Adrenal gland (tissue), 12 donors: ENCODE measurements around the gene BIRC7. TPM values are rescaled to one million over a fixed set of nuclear protein-coding genes. Genes with fewer than 3 reads are reported as not detected.
"Not testable (repeated sequence)": the region's sequence is repeated elsewhere in the genome, so short reads cannot be mapped to it uniquely, and the experiment has no call there.

Experiments used
- DNase-seq, 7 donors: peaks; one replicate each; pipeline ENCODE4 v3.0.0-alpha.2; 2019 to 2020
- H3K27ac ChIP-seq, 5 donors: fragments of 200-600 bp; sonication (generic) in 4 of 5; 1 replicate in 3 of 5; 2 replicates in 2 of 5; pipeline versions ENCODE4 v1.5.1 to v1.8.0; 2016 to 2020; ENCODE audit warnings: mild to moderate bottlenecking in 1 of 5
- H3K27me3 ChIP-seq: fragments of 200-600 bp; 2 replicates; pipeline ENCODE4 v1.8.0; 2021
- H3K36me3 ChIP-seq, 2 donors: fragments of 200-600 bp; replicated peaks in 1 of 2; 1 replicate in 1 of 2; 2 replicates in 1 of 2; pipeline versions ENCODE4 v1.5.1 to v1.8.0; 2018 to 2022
- H3K4me1 ChIP-seq, 2 donors: fragments of 200-600 bp; replicated peaks in 1 of 2; 1 replicate in 1 of 2; 2 replicates in 1 of 2; pipeline versions ENCODE4 v1.5.1 to v1.8.0; 2018 to 2021
- H3K4me3 ChIP-seq, 4 donors: fragments of 200-600 bp; sonication (generic) in 3 of 4; one replicate each; pipeline ENCODE4 v1.5.1; 2016 to 2018
- H3K9me3 ChIP-seq, 3 donors: fragments of 200-600 bp; sonication (generic) in 1 of 3; replicated peaks in 1 of 3; 1 replicate in 2 of 3; 2 replicates in 1 of 3; pipeline versions ENCODE4 v1.5.1 to v1.8.0; 2016 to 2021
- CTCF ChIP-seq, 6 experiments: fragments of 450-650 bp in 4 of 6; fragments of 200-600 bp in 2 of 6; sonication (generic) in 1 of 6; IDR thresholded peaks; 1 replicate in 5 of 6; 2 replicates in 1 of 6; pipeline versions ENCODE4 v1.5.1 to v1.8.0; 2016 to 2021; ENCODE audit warnings: antibody characterized with exemption in 6 of 6, mild to moderate bottlenecking in 2 of 6, moderate library complexity in 1 of 6
- POLR2A ChIP-seq, 2 donors: fragments of 450-650 bp; IDR thresholded peaks; one replicate each; pipeline ENCODE4 v1.6.1; 2017; ENCODE audit warnings: antibody characterized with exemption in 2 of 2, mild to moderate bottlenecking in 2 of 2, moderate library complexity in 1 of 2
- WGBS, 4 donors: extraction: QIAGEN DNeasy Blood & Tissue Kit in 2 of 4; methylation state at CpG; one replicate each; pipeline versions ENCODE4 v1.1.5 to v1.1.7; 2013 to 2017; 5-methylcytosine and 5-hydroxymethylcytosine counted together
- intact Hi-C, 2 donors: fragments of 100-400 bp; cut with DNase I; formaldehyde crosslinking; loops; one replicate each; pipeline versions ENCODE4 v1.14.1 to v1.15.0; 2022 to 2023
- polyA plus RNA-seq, 3 donors: library from polyadenylated mRNA; stranded (reverse); fragments of 200-250 nt in 2 of 3; fragments of 350-450 nt in 1 of 3; fragmentation: Illumina TruSeq in 1 of 3; extraction: RNeasy Lipid Tissue Mini Kit (QIAGEN cat#74804) in 1 of 3; gene quantifications; one replicate each; pipeline ENCODE4 v1.2.3, GENCODE V29; 2013 to 2014
- total RNA-seq, 9 donors: library from RNA; depleted of rRNA in 4 of 9; stranded (reverse); fragments of >200 nt in 4 of 9; fragments of 120-200 nt in 1 of 9; fragmentation: NEBNext Ultra II Directional in 1 of 9; extraction: Animal tissue kit (Norgen Biotek cat#: 25700) in 1 of 9; gene quantifications; one replicate each; pipeline versions ENCODE4 v1.1.0 to v1.2.4, GENCODE V29; 2013 to 2023
- donor health status: healthy with polysubstance abuse.
- donor health status: Bipolar disorder and iron deficiency.
- donor health status: DM: yes; HTN: yes; CAD: no.
- donor health status: DM: no; HTN: no; CAD: no.
- donor health status: DM: no; HTN: no; CAD: no.
- donor health status: DM: yes; HTN: yes; CAD: no.

BIRC7 gene
- total and polyA plus RNA-seq, 12 donors: 0.28 to 117 (median 1.1) TPM; not detected in 5

DNA sequence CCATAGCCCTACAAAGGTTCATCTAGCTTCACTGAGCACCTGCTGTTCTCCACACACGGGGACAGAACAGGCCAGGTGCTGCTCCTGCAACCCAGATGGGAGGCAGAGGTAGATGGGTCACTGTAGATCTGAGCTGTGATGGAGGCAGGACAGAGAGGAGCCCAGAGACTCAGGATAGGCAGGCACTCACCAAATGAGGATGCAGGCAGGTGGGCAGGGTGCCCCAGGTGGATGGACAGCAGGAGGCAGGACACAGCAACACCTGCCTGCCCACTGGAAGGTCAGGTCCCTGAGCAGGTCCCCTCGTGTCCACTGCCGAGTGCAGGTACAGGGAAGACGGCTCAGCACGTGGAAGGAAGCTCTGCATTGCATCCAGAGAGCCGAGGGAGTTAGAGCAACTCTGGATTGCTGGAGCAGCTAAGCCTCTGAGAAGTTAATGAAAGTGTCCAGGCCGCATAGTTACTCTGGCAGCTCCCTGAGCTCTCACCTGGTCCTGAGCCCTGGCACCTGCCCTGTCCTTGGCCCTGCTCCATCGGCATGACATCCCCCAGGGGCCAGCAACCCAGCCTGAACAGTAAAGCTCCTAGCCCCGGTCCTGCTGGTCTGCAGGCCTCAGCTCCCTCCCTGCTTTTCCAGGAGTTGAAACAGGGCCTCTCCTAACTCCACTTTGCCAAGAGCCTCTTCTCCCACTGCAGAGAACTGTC, 14.9 kb upstream of the BIRC7 start:
- no peaks in the 10 kb centered on the region for H3K27me3 ChIP-seq
- H3K4me1 ChIP-seq: peaks cover 0 to 5% of the 10 kb centered on the region in 2 donors
- H3K4me3 ChIP-seq: no peak overlapping the region
- no peaks in the 10 kb centered on the region for H3K9me3 ChIP-seq
- WGBS, 4 donors: 55 to 89% (median 58%) methylated on average over 1 to 9 of the region's 9 CpGs
- TF ChIP-seq CTCF (IDR thresholded peaks at IDR 0.05) (no peak), POLR2A (IDR thresholded peaks at IDR 0.05) (no peak)
- no peak overlapping the region for H3K27ac ChIP-seq
- intact Hi-C loops: no loop called here
- H3K36me3 ChIP-seq: no peaks in the 10 kb centered on the region
- DNase-seq: no peak

GRCh38 chr20:63221400-63222053, 14.2 kb upstream of the BIRC7 start:
- H3K4me1 ChIP-seq, H3K36me3 ChIP-seq, H3K4me3 ChIP-seq, H3K9me3 ChIP-seq, H3K27ac ChIP-seq, DNase-seq, H3K27me3 ChIP-seq, intact Hi-C loops: not testable (repeated sequence)
- 62 to 78% (median 73%) methylated on average over 4 to 12 of the region's 12 CpGs for WGBS, 4 donors

- Histone ChIP-seq H3K27me3 (no peaks in the 10 kb centered on the region), H3K9me3 (no peaks in the 10 kb centered on the region), H3K4me1 (peaks cover 0 to 5% of the 10 kb centered on the region in 2 donors), H3K4me3 (no peak overlapping the region), H3K27ac (no peak overlapping the region), H3K36me3 (no peaks in the 10 kb centered on the region)
- no peak for DNase-seq
- no peak for TF ChIP-seq POLR2A (IDR thresholded peaks at IDR 0.05)
- TF ChIP-seq CTCF (IDR thresholded peaks at IDR 0.05): no peak
- 52 to 73% (median 60%) methylated on average over 5 to 7 of the region's 7 CpGs for WGBS, 4 donors
- intact Hi-C loops: no loop called here
Measured at GRCh38 chr20:63222541-63222940, 13.2 kb upstream of the BIRC7 start.

DNA sequence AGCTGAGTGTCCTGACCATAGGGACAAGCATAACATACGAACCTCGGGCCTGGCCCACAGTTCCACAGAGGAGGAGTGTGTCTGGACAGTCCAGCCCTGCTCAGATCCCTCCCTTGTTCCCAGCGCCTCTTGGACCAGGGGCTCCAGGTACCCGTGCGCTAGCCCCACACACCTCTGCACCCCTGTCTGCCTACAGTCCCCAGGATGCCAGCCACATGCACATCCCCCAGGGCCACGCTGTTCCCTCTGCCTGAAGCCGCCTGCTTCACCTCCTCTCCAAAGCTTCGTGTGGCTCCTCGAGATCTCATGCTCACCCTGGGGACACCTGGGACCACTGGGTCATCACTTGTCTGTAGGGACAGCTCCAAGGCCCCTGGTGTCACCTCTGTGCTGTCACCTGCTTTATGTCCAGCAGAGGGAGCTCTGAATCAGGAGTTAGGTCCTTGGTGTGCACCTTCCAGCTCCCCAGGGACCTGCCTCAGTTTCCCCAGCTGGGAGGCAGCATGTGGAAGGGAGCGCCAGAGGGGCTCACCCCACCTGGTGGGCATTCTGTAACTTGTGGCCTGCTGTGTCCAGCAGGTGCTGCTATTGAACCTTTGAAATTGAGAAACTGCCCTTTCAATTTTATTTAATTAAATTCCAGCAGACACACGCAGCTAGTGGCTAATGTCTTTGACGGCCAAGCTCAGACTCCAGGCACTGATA, 12.4 kb upstream of the BIRC7 start:
- H3K4me1 ChIP-seq: peaks cover 0 to 5% of the 10 kb centered on the region in 2 donors
- H3K4me3 ChIP-seq: no peak overlapping the region
- H3K27me3 ChIP-seq: no peaks in the 10 kb centered on the region
- TF ChIP-seq POLR2A (IDR thresholded peaks at IDR 0.05) (no peak), CTCF (IDR thresholded peaks at IDR 0.05) (peak; percentile 45 to 68 (median 56))
- H3K27ac ChIP-seq: no peak overlapping the region
- intact Hi-C loops: no loop called here
- no peaks in the 10 kb centered on the region for H3K9me3 ChIP-seq
- no peaks in the 10 kb centered on the region for H3K36me3 ChIP-seq
- DNase-seq: peak in 5 of 7 donors; percentile 35 to 56 (median 49)
- 32 to 45% (median 40%) methylated on average over 8 to 12 of the region's 12 CpGs for WGBS, 4 donors
